Uterus (tissue), 4 donors: Measurements from ENCODE around the gene FICD. TPM values are rescaled to one million over a fixed set of nuclear protein-coding genes. Genes with fewer than 3 reads are reported as not detected.

Source experiments
- DNase-seq, 2 donors: peaks; one replicate each; pipeline ENCODE4 v3.0.0-alpha.2; 2019 to 2020
- H3K27ac ChIP-seq, 2 donors: fragments of 200-600 bp; sonication (generic); 1 replicate in 1 of 2; 2 replicates in 1 of 2; pipeline ENCODE4 v1.5.1; 2016 to 2018
- H3K27me3 ChIP-seq, 2 donors: fragments of 200-600 bp; sonication (generic); one replicate each; pipeline ENCODE4 v1.5.1; 2018 to 2019; ENCODE audit warnings: control low read depth in 1 of 2
- H3K36me3 ChIP-seq, 2 donors: fragments of 200-600 bp; sonication (generic); one replicate each; pipeline ENCODE4 v1.5.1; 2019; ENCODE audit warnings: control low read depth in 1 of 2
- H3K4me1 ChIP-seq, 2 donors: fragments of 200-600 bp; sonication (generic); one replicate each; pipeline ENCODE4 v1.5.1; 2018 to 2019; ENCODE audit warnings: control low read depth in 1 of 2
- H3K4me3 ChIP-seq, 2 donors: fragments of 200-600 bp; sonication (generic); 1 replicate in 1 of 2; 2 replicates in 1 of 2; pipeline ENCODE4 v1.5.1; 2018 to 2019; ENCODE audit warnings: mild to moderate bottlenecking in 1 of 2
- H3K9me3 ChIP-seq, 2 donors: fragments of 200-600 bp; sonication (generic); one replicate each; pipeline ENCODE4 v1.5.1; 2019; ENCODE audit warnings: control low read depth in 1 of 2
- POLR2A ChIP-seq, 2 donors: fragments of 450-650 bp; IDR thresholded peaks; one replicate each; pipeline ENCODE4 v1.6.1; 2016; ENCODE audit warnings: antibody characterized with exemption in 2 of 2, mild to moderate bottlenecking in 1 of 2, moderate library complexity in 1 of 2
- intact Hi-C: fragments of 100-400 bp; cut with DNase I; formaldehyde crosslinking; loops from one replicate; pipeline ENCODE4 v1.15.1; 2023; ENCODE audit warnings: low total_unique reads
- total RNA-seq, 4 donors: library from RNA; depleted of rRNA in 3 of 4; stranded (reverse); fragments of >200 nt in 3 of 4; gene quantifications; one replicate each; pipeline versions ENCODE4 v1.1.0 to v1.2.4, GENCODE V29; 2014 to 2023
- TF ChIP-seq, protein P1 (sequence below), 4 experiments: fragments of 200-600 bp in 2 of 4; fragments of 450-650 bp in 2 of 4; sonication (generic) in 2 of 4; IDR thresholded peaks; one replicate each; pipeline ENCODE4 v1.5.1; 2016 to 2019; ENCODE audit warnings: antibody characterized with exemption in 4 of 4, mild to moderate bottlenecking in 2 of 4, moderate library complexity in 1 of 4
- donor health status: DM: yes; HTN: yes; CAD: no.

Gene FICD
- total RNA-seq, 4 donors from 2014 or later = 3.5 to 11.5 (median 4.3) TPM

DNA sequence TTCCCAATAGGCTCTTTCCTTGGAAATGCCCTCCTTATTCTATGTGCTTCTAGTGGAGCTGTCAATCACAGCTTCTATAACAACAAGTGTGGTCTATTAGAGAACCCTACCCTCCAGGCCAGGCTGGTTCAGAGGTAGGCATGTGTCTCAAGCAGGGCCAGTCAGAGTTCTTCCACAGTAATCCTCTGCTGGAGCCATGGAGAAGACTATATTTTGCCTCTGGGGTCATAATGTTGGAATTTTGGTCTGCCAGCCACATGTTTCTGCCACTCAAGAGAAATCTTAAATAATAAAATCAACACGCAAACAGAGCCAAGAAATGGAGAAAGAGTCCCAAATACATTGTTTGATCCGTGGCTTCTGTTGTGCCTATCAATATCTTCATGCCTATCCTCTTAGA lies 23.8 kb upstream of the FICD start:
- TF ChIP-seq, protein P1, sequence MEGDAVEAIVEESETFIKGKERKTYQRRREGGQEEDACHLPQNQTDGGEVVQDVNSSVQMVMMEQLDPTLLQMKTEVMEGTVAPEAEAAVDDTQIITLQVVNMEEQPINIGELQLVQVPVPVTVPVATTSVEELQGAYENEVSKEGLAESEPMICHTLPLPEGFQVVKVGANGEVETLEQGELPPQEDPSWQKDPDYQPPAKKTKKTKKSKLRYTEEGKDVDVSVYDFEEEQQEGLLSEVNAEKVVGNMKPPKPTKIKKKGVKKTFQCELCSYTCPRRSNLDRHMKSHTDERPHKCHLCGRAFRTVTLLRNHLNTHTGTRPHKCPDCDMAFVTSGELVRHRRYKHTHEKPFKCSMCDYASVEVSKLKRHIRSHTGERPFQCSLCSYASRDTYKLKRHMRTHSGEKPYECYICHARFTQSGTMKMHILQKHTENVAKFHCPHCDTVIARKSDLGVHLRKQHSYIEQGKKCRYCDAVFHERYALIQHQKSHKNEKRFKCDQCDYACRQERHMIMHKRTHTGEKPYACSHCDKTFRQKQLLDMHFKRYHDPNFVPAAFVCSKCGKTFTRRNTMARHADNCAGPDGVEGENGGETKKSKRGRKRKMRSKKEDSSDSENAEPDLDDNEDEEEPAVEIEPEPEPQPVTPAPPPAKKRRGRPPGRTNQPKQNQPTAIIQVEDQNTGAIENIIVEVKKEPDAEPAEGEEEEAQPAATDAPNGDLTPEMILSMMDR (IDR thresholded peaks at IDR 0.05) = no peak
- no peak for TF ChIP-seq POLR2A (IDR thresholded peaks at IDR 0.05)
- no peak for DNase-seq
- H3K4me1 ChIP-seq = no peaks in the 10 kb centered on the region
- no peak overlapping the region for H3K27ac ChIP-seq
- no peaks in the 10 kb centered on the region for H3K36me3 ChIP-seq
- intact Hi-C loops = no loop called here
- H3K4me3 ChIP-seq = no peak overlapping the region
- H3K9me3 ChIP-seq = peaks cover 0 to 6% of the 10 kb centered on the region in 2 donors
- no peaks in the 10 kb centered on the region for H3K27me3 ChIP-seq

DNA sequence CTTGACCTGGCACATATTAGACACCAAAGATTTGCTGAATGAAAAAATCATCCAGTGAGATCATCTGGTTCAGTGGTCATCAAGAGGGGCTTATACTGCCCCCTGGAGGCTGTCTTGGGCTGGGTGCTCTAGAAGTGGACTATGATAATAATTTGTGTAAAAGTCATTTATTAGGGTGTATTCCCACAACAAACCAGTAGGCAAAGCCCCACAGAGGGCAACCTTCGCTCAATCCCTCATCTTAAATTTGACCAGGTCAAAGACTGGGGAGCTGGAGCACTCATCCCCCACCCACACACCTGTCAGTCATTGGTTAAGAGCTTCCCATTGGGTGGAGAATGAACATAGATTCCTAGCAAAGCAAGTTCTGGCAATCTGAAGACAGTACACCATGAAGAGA lies 20.0 kb upstream of the FICD start:
- intact Hi-C loops = no loop called here
- Histone ChIP-seq H3K4me1 (no peaks in the 10 kb centered on the region), H3K9me3 (no peaks in the 10 kb centered on the region), H3K4me3 (no peak overlapping the region), H3K36me3 (no peaks in the 10 kb centered on the region), H3K27me3 (no peaks in the 10 kb centered on the region), H3K27ac (no peak overlapping the region)
- TF ChIP-seq, protein P1 (IDR thresholded peaks at IDR 0.05) = peak in 1 of 4 experiments; percentile 24
- TF ChIP-seq POLR2A (IDR thresholded peaks at IDR 0.05) = no peak
- DNase-seq = no peak

GRCh38 chr12:108495823-108496579 lies 19.1 kb upstream of the FICD start:
- Histone ChIP-seq H3K27ac (no peak overlapping the region), H3K9me3 (no peaks in the 10 kb centered on the region), H3K4me3 (no peak overlapping the region), H3K36me3 (no peaks in the 10 kb centered on the region), H3K27me3 (no peaks in the 10 kb centered on the region), H3K4me1 (no peaks in the 10 kb centered on the region)
- no peak for DNase-seq
- TF ChIP-seq, protein P1 (IDR thresholded peaks at IDR 0.05) = no peak
- TF ChIP-seq POLR2A (IDR thresholded peaks at IDR 0.05) = no peak
- intact Hi-C loops = no loop called here

GRCh38 chr12:108498136-108498535 lies 16.9 kb upstream of the FICD start:
- H3K27ac ChIP-seq = no peak overlapping the region
- intact Hi-C loops = no loop called here
- H3K27me3 ChIP-seq = no peaks in the 10 kb centered on the region
- TF ChIP-seq, protein P1 (IDR thresholded peaks at IDR 0.05) = no peak
- no peak for TF ChIP-seq POLR2A (IDR thresholded peaks at IDR 0.05)
- no peaks in the 10 kb centered on the region for H3K9me3 ChIP-seq
- no peaks in the 10 kb centered on the region for H3K36me3 ChIP-seq
- no peak overlapping the region for H3K4me3 ChIP-seq
- no peak for DNase-seq
- H3K4me1 ChIP-seq = no peaks in the 10 kb centered on the region

GRCh38 chr12:108502922-108503321 lies 12.2 kb upstream of the FICD start:
- no peak for DNase-seq
- no peak overlapping the region for H3K4me3 ChIP-seq
- intact Hi-C loops = no loop called here
- H3K9me3 ChIP-seq = no peaks in the 10 kb centered on the region
- no peaks in the 10 kb centered on the region for H3K4me1 ChIP-seq
- no peaks in the 10 kb centered on the region for H3K27me3 ChIP-seq
- TF ChIP-seq, protein P1 (IDR thresholded peaks at IDR 0.05) = no peak
- no peak for TF ChIP-seq POLR2A (IDR thresholded peaks at IDR 0.05)
- no peaks in the 10 kb centered on the region for H3K36me3 ChIP-seq
- H3K27ac ChIP-seq = no peak overlapping the region
